ENCODE measurements around the gene COPE. TPM values are rescaled to one million over a fixed set of nuclear protein-coding genes. Genes with fewer than 3 reads are reported as not detected.

Gene COPE
- total RNA-seq, 4 donors from 2014 or later, result 170 to 245 (median 224) TPM

DNA sequence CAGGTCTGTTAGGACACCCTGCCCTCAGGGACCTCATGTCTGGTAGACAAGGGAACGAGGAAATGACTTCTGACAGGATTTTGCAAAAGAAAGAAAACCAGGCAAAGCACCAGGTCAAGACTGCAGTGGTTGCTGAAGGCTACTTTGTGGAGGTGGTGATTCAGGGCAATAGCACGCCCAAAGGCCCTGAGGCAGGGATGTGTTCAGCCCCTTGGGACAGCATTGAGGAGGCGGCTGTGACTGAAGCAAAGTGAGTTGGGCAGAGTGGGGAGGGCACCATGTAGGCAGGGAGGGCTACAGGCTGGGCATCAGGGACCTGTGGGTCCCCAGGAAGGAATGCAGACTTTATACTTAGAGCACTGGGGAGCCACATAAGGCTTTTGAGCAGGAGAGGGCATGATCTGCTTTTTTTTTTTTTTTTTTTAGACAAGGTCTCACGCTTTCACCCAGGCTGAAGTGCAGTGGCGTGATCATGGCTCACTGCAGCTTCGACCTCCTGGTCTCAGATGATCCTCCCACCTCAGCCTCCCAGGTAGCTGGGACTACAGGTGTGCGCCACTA is 32.6 kb upstream of the COPE start:
- intact Hi-C loops (cut with DNase I), result no loop called here
- no peak for DNase-seq
- H3K27ac ChIP-seq, result no peak overlapping the region
- H3K27me3 ChIP-seq, result peaks cover 0 to 22% (median 0%) of the 10 kb centered on the region in 4 donors
- 46 to 73% methylated on average over 5 to 6 of the region's 7 CpGs for WGBS, 2 donors
- H3K4me1 ChIP-seq, result peaks cover 0 to 19% (median 6%) of the 10 kb centered on the region in 3 donors
- no peaks in the 10 kb centered on the region for H3K36me3 ChIP-seq
- no peaks in the 10 kb centered on the region for H3K9me3 ChIP-seq
- TF ChIP-seq, protein P1, sequence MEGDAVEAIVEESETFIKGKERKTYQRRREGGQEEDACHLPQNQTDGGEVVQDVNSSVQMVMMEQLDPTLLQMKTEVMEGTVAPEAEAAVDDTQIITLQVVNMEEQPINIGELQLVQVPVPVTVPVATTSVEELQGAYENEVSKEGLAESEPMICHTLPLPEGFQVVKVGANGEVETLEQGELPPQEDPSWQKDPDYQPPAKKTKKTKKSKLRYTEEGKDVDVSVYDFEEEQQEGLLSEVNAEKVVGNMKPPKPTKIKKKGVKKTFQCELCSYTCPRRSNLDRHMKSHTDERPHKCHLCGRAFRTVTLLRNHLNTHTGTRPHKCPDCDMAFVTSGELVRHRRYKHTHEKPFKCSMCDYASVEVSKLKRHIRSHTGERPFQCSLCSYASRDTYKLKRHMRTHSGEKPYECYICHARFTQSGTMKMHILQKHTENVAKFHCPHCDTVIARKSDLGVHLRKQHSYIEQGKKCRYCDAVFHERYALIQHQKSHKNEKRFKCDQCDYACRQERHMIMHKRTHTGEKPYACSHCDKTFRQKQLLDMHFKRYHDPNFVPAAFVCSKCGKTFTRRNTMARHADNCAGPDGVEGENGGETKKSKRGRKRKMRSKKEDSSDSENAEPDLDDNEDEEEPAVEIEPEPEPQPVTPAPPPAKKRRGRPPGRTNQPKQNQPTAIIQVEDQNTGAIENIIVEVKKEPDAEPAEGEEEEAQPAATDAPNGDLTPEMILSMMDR (IDR thresholded peaks at IDR 0.05), result no peak
- no peak for TF ChIP-seq POLR2A (IDR thresholded peaks at IDR 0.05)
- H3K4me3 ChIP-seq, result no peak overlapping the region

DNA sequence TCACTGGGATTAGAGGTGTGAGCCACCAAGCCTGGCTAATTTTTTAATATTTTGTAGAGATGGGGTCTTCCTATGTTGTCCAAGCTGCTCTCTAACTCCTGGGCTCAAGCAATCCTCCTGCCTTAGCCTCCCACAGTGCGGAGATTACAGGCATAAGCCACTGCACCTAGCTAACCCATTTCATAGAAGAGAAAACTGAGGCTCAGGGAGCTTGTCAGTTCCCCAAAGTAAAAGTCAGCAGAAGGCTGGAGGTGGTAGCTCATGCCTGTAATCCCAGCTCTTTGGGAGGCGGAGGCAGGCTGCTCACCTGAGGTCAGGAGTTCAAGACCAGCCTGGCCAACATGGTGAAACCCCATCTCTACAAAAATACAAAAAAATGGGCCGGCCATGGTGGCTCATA is 30.7 kb upstream of the COPE start:
- H3K27ac ChIP-seq, result no peak overlapping the region
- H3K9me3 ChIP-seq, result no peaks in the 10 kb centered on the region
- DNase-seq, result no peak
- TF ChIP-seq, protein P1 (IDR thresholded peaks at IDR 0.05), result no peak
- H3K4me1 ChIP-seq, result peaks cover 0 to 19% (median 6%) of the 10 kb centered on the region in 3 donors
- intact Hi-C loops (cut with DNase I), result no loop called here
- WGBS, 2 donors, result 92 to 94% methylated on average over 2 of the region's 3 CpGs
- H3K27me3 ChIP-seq, result peaks cover 0 to 41% (median 0%) of the 10 kb centered on the region in 4 donors
- no peaks in the 10 kb centered on the region for H3K36me3 ChIP-seq
- no peak overlapping the region for H3K4me3 ChIP-seq

DNA sequence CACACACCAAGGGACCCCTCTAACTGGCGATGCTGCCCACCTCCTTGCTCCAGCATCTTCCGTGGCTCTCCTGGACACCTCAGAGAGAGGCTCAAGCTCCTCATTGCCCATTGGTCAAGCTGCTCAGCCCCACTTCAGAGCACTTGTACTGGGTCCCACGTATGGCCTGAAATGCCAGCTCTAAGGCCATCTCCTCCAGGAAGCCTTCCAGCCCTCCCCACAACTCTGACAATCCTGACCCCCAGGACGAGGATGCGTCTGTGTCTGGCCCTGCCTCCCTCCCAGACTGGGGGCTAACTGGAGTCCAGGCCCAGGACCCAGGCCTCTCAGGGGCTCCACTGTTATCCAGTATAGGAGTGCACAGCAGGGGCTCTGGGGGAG is 29.8 kb upstream of the COPE start:
- Histone ChIP-seq H3K36me3 (no peaks in the 10 kb centered on the region), H3K4me3 (no peak overlapping the region), H3K27me3 (peaks cover 0 to 42% (median 0%) of the 10 kb centered on the region in 4 donors), H3K9me3 (no peaks in the 10 kb centered on the region), H3K4me1 (peaks cover 0 to 19% (median 6%) of the 10 kb centered on the region in 3 donors), H3K27ac (no peak overlapping the region)
- 63 to 80% methylated on average over 1 to 2 of the region's 5 CpGs for WGBS, 2 donors
- TF ChIP-seq POLR2A (IDR thresholded peaks at IDR 0.05), result no peak
- TF ChIP-seq, protein P1 (IDR thresholded peaks at IDR 0.05), result no peak
- intact Hi-C loops (cut with DNase I), result no loop called here
- no peak for DNase-seq

DNA sequence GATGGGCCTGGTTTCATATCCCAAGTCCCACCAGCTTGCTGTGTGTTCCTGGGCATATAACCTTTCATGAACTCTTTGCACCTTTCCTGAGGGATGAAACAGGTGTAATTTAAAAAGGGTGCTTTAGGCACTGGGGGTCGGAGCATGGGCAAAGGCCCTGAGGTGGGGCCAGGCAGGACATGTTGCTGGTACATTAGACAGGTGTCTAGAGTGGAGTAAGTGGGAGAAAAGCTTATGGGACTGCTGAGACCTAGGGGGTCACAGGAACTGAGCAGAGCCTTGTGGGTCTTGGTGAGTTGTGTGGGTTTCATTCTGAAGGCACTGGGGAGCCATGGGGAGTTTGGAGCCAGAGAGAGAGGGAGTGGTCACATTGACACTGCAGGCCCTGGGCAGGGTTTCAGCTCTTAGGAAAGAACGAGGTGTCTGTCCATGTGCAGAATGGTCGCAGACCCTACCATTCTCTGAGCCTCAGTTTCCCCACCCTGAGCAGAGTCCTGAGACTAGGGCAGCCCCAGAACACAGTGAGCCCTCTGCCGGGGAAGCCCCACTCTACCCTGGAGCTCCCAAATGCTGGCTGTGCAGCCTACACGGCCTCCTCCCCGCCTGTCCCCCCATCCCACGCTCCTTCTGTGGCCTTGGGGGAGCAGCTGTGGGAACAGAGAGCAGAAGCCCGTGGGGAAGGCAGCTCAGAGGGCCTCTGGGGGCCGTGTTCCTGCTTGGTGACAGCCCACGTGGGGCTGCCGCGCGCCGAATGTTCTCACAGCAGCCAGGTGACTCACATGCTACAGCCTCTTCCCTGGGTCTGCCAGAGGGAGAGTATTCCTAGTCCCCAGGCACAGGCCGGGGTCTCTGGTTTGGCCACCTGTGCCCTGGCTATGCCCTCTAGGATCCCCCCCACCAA is 29.1 kb upstream of the COPE start:
- Histone ChIP-seq H3K27me3 (peaks cover 0 to 37% (median 0%) of the 10 kb centered on the region in 4 donors), H3K27ac (no peak overlapping the region), H3K9me3 (no peaks in the 10 kb centered on the region), H3K4me1 (peaks cover 0 to 19% (median 6%) of the 10 kb centered on the region in 3 donors), H3K36me3 (no peaks in the 10 kb centered on the region), H3K4me3 (no peak overlapping the region)
- no peak for DNase-seq
- 65 to 91% methylated on average over 5 to 8 of the region's 15 CpGs for WGBS, 2 donors
- intact Hi-C loops (cut with DNase I), result no loop called here
- TF ChIP-seq, protein P1 (IDR thresholded peaks at IDR 0.05), result no peak
- no peak for TF ChIP-seq POLR2A (IDR thresholded peaks at IDR 0.05)

DNA sequence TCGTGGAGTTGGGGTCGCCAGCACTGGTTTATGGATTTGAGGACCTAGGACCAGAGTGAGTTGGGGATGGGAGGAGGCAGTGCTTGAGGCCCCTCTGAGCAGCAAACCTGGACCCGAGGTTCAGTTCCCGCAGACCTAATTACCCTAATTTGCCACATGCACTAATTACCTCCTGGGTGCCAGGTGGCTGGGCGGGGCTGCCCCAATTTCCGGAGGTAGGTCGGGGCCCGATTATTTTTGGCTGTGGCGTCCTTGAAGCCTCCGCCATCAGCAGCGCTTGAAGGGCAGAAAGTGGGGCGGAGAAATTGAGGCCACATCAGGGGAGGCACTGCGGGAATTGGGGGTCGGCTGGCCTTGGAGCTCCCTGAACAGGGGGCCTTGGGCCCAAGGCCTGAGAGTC is 27.7 kb upstream of the COPE start:
- no peak for TF ChIP-seq POLR2A (IDR thresholded peaks at IDR 0.05)
- TF ChIP-seq, protein P1 (IDR thresholded peaks at IDR 0.05), result no peak

More for the DNA sequence above, 27.7 kb upstream of the COPE start:
- H3K9me3 ChIP-seq, result no peaks in the 10 kb centered on the region
- DNase-seq, result no peak
- H3K4me3 ChIP-seq, result no peak overlapping the region
- no peak overlapping the region for H3K27ac ChIP-seq
- intact Hi-C loops (cut with DNase I), result no loop called here
- no peaks in the 10 kb centered on the region for H3K36me3 ChIP-seq
- 72 to 93% methylated on average over 3 to 12 of the region's 14 CpGs for WGBS, 2 donors
- H3K4me1 ChIP-seq, result peaks cover 0 to 5% (median 0%) of the 10 kb centered on the region in 3 donors
- peaks cover 0 to 41% (median 0%) of the 10 kb centered on the region in 4 donors for H3K27me3 ChIP-seq
